NCI-H2107 treated with DMSO at 0.1 percent for 48 hours (cell line): ENCODE data around the gene C1QTNF2.

Source experiments
- DNase-seq: peaks from one replicate; lab custom pipeline; 2025; ENCODE audit not compliant: unreplicated experiment; lab: John Stamatoyannopoulos, UW

Gene C1QTNF2

DNA sequence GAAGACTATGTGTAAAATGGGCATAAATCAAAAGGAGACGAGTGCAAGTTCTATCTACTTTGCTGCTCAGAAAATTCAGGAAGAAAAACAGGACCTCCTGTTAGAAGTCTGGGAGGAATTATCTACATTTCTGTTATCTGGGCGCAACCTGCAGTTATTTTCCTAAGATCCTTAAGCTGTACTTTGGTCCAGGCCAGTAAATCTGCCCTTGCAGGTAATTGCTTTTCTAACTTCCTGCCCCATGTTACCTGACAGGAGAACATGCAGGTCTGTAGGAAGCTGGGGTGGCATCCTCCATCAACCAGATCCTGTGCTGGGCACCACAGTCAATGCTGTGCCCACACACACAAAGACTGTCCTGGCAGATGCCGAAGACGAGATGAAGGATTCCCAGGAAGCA lies 63.7 kb downstream of the C1QTNF2 start:
- DNase-seq = no peak

DNA sequence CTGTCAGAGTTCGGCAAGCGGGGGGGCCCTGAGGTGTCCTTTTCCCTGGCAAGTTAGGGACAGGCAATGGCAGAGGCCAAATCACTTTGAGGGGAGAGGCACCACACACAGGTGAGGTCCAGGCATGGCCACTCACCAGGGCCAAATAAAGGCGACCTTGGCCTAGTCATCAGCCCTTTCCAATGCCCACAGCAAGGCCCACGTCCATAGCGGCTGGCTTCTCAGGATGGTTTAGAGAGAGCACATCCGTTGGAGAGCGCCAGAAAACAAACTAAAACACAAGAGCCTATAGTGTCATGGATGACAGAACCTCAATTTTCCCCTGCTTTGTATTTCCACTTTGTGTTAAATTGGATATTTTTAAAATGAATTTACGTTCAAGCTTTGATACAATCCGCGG lies 65.1 kb downstream of the C1QTNF2 start:
- DNase-seq = no peak

GRCh38 chr5:160303690-160304089 lies 66.7 kb downstream of the C1QTNF2 start:
- no peak for DNase-seq

DNA sequence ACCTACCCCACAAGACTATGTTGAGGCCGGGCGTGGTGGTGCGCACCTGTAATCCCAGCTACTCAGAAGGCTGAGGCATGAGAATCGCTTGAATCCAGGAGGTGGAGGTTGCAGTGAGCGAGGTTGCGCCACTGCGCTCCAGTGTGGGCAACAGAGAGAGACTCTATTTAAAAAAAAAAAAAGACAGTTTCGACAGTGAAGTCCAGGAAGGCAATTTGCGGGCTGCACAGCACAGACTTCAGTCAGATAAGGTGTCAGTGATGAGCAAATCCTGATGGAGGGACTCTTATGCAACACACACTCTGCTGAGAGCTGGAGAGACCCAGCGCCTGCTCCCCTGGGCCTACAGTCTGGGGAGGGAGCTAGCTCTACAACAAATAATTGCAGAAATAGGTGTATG lies 72.2 kb downstream of the C1QTNF2 start:
- DNase-seq = no peak

DNA sequence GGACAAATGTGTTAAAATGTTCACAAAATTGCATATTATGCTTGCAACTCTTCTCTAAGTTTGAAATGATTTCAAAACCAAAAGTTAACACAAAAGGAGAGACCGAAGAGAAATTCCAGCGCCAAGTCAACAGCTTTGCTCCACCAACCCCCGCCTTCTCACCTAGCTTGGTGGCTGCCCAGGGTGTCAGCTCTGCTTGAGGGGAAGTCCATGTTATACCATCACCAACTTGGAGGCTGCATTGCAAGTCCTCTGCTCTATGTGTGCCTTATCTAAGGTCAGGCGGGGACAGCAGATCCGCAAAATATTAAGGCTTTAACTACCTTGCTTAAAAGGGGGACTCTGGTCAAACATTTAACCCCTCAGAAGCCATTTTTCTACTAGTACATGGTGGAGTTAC lies 72.7 kb downstream of the C1QTNF2 start:
- no peak for DNase-seq
